Activated naive CD4-positive, alpha-beta T cell treated with anti-CD3 and anti-CD28 coated beads for 36 hours (primary cell): ENCODE results near the gene CLEC10A. TPM values are rescaled to one million over a fixed set of nuclear protein-coding genes. Genes with fewer than 3 reads are reported as not detected.
"Not testable (repeated sequence)": the region's sequence is repeated elsewhere in the genome, so short reads cannot be mapped to it uniquely, and the experiment has no call there.

Source experiments
- CTCF ChIA-PET: fragments of 350-600 bp; sonication (Branson Sonifier 250); formaldehyde crosslinking; loops from one replicate; lab custom pipeline; 2021; ENCODE audit warnings: antibody characterized with exemption; lab: Charles Lee
- DNase-seq: peaks from one replicate; pipeline ENCODE4 v3.0.0-alpha.2; 2020
- H3K27ac Mint-ChIP-seq: one replicate; pipeline ENCODE4 v1.8.0; 2021; ENCODE audit warnings: mild to moderate bottlenecking, mixed read lengths
- H3K27me3 Mint-ChIP-seq: one replicate; pipeline ENCODE4 v1.8.0; 2021; ENCODE audit warnings: low read depth, mixed read lengths
- H3K36me3 Mint-ChIP-seq: one replicate; pipeline ENCODE4 v1.8.0; 2021; ENCODE audit warnings: low read depth, mixed read lengths
- H3K4me1 Mint-ChIP-seq: one replicate; pipeline ENCODE4 v1.8.0; 2021; ENCODE audit warnings: low read depth, mixed read lengths
- H3K4me3 Mint-ChIP-seq: one replicate; pipeline ENCODE4 v1.8.0; 2021; ENCODE audit warnings: mild to moderate bottlenecking, moderate library complexity, mixed read lengths
- H3K9me3 Mint-ChIP-seq: one replicate; pipeline ENCODE4 v1.8.0; 2021; ENCODE audit warnings: mixed read lengths
- intact Hi-C: fragments of 100-400 bp; cut with micrococcal nuclease; formaldehyde crosslinking; loops from one replicate; pipeline ENCODE4 v1.15.1; 2023
- total RNA-seq, 2 experiments: library from RNA; stranded (reverse); gene quantifications; one replicate each; pipeline ENCODE4 v1.2.3, GENCODE V29; 2021

CLEC10A gene
- total RNA-seq, 2 experiments from 2014 or later = not detected

DNA sequence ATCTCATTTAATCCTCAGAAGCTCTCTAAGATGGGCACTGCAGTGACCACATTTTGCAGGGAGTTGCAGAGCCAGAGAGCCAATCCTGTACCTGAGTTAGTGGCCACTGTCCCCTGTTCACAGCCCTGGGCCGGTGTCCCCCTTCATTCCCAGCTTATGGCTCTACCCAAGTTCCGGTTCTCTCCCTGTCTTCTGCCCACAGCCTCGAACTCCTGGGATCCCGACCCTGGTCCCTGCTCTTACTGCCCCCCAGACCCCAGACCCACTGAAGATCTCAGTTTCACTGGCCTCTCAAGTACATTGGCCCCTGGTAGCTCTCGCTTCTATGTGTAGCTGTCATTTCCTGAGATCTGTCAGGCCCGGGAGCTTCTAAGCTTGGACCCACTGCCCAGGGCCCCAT lies 22.4 kb upstream of the CLEC10A start:
- Mint-ChIP-seq H3K4me1 (no peaks in the 10 kb centered on the region), H3K36me3 (no peaks in the 10 kb centered on the region), H3K27me3 (no peaks in the 10 kb centered on the region), H3K27ac (no peak overlapping the region), H3K9me3 (no peaks in the 10 kb centered on the region), H3K4me3 (no peak overlapping the region)
- no peak for DNase-seq
- CTCF ChIA-PET = interaction anchor here (0.7 to 1.3 kb wide), 2 partner anchors 50 to 1833 kb away, joined by 3 read pairs; no protein-coding TSS in a partner anchor
- intact Hi-C loops = no loop called here

DNA sequence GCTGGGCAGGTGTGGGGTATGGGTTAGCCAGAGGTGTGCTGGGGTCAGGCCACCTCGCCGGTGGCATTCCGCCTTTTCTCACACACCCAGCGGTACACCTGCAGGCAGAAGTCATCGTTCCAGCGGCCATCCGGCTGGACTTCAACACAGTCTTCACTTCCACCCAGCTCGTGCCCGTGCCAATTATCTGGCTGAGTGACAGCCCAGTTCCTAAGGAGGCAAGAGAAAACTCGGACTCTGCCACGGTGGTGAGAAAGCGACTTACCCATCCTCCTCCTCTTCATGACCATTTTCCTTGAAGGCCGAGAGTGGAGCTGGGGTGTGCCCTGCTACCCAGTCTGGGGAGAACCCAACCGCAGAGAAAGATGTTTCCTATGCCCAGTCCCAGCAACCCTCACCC lies 21.5 kb upstream of the CLEC10A start:
- Mint-ChIP-seq H3K36me3 (no peaks in the 10 kb centered on the region), H3K9me3 (no peaks in the 10 kb centered on the region), H3K4me3 (no peak overlapping the region), H3K27me3 (no peaks in the 10 kb centered on the region), H3K27ac (no peak overlapping the region), H3K4me1 (no peaks in the 10 kb centered on the region)
- intact Hi-C loops = no loop called here
- CTCF ChIA-PET = interaction anchor here (1.3 kb wide), 1 partner anchor 49 kb away, joined by 3 read pairs; no protein-coding TSS in a partner anchor
- DNase-seq = no peak

DNA sequence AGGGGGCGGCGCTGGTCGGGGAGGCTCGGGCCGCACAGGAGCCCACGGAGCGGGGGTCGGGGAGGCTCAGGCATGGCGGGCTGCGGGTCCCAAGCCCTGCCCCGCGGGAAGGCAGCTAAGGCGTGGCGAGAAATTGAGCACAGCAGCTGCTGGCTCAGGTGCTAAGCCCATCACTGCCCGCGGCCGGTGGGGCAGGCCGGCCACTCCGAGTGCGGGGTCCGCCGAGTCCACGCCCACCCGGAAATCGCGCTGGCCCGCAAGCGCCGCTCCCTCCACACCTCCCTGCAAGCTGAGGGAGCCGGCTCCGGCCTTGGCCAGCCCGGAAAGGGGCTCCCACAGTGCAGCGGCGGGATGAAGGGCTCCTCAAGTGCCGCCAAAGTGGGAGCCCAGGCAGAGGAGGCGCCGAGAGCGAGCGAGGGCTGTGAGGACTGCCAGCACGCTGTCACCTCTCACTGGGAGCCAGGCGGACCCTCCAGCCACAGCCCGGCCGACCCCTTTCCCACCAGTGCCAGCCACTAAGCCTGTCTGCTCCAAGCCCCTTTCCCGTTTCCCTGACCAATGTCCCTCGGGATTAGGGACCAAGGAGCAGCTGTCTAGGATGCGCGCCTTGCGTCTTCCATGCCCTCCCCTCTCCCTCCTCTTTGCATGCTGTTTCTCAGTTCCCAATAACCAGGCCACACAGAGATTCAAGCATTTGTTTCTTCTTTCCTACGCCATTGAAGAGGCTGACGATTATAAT lies 20.8 kb upstream of the CLEC10A start:
- H3K4me3 Mint-ChIP-seq, H3K27me3 Mint-ChIP-seq, H3K4me1 Mint-ChIP-seq, H3K36me3 Mint-ChIP-seq, CTCF ChIA-PET, intact Hi-C loops, DNase-seq, H3K9me3 Mint-ChIP-seq, H3K27ac Mint-ChIP-seq: not testable (repeated sequence)

DNA sequence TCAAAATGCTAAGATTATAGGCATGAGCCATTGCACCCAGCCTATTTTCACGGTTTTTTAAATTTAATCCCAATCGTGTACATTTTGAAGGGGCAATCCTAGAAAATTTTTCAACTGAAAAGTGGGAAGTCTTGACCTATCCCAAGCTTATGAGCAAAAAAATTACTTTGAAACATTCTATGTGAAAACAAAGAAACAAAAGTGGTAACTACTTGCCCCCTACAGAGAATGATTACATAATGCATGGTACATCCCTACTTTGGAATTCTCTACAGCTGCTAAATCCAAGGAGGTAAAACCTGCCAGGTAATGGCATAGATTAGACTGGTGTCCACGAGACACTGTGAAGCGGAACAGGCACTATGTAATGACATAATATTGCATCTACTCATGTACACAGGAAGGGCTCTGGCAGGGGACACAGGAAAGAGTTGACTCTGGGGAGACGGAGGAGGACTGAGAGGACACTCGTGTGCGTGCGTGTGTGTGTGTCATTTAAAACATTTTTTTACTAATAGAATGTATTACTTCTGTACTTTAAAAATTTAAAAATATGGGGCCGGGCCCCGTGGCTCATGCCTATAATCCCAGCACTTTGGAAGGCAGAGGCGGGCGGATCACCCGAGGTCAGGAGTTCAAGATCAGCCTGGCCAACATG lies 18.9 kb upstream of the CLEC10A start:
- no peaks in the 10 kb centered on the region for H3K36me3 Mint-ChIP-seq
- H3K27me3 Mint-ChIP-seq = no peaks in the 10 kb centered on the region
- no peak overlapping the region for H3K4me3 Mint-ChIP-seq
- no peaks in the 10 kb centered on the region for H3K9me3 Mint-ChIP-seq
- H3K27ac Mint-ChIP-seq = no peak overlapping the region
- H3K4me1 Mint-ChIP-seq = peaks cover 3% of the 10 kb centered on the region
- CTCF ChIA-PET = interaction anchor here (0.7 to 1.2 kb wide), 2 partner anchors 10 to 24 kb away, joined by 3 read pairs; no protein-coding TSS in a partner anchor
- DNase-seq = no peak
- intact Hi-C loops = no loop called here

DNA sequence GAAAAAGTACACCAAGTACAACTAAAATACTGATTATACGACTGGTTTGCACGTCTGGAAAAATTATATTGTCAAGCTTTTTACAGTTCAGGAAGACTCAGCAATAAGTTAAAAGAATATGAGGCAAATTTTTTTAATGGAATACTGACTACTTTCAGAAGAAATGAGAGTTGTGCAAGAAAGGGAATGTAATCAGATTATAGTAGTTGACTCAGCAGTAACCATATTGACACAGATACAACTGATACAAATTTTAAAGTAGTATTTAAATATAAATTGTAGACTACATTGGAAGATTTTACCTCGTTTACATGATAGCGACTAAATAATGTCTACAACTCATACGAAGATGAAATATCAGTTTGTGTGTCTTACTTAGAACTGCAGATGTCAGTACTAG lies 17.9 kb upstream of the CLEC10A start:
- intact Hi-C loops = no loop called here
- H3K27me3 Mint-ChIP-seq = no peaks in the 10 kb centered on the region
- H3K4me3 Mint-ChIP-seq = no peak overlapping the region
- H3K4me1 Mint-ChIP-seq = peaks cover 3% of the 10 kb centered on the region
- no peaks in the 10 kb centered on the region for H3K9me3 Mint-ChIP-seq
- CTCF ChIA-PET = interaction anchor here (1.2 kb wide), 1 partner anchor 11 kb away, joined by 3 read pairs; no protein-coding TSS in a partner anchor
- DNase-seq = no peak
- H3K27ac Mint-ChIP-seq = no peak overlapping the region
- H3K36me3 Mint-ChIP-seq = no peaks in the 10 kb centered on the region

DNA sequence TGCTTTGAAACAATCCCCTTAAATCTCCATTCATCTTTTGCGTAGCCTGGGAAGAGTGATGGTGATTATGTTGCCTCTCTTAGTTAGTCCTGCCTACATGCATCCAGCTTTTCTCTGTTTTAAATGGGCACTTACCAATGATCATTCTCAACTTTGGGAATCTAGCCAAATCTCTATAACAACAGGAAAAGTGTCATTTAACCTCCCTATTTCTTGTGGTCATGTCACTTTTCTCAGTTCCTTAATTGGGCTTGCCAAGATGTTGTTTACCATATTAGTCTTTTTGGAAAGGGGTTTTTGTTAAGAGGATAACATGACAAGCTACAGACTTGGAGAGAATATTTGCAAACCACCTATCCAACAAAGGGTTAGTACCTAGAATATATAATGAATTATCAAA lies 15.6 kb upstream of the CLEC10A start:
- intact Hi-C loops = no loop called here
- no peak overlapping the region for H3K4me3 Mint-ChIP-seq
- no peak for DNase-seq
- no peaks in the 10 kb centered on the region for H3K27me3 Mint-ChIP-seq
- no peaks in the 10 kb centered on the region for H3K36me3 Mint-ChIP-seq
- H3K9me3 Mint-ChIP-seq = no peaks in the 10 kb centered on the region
- peaks cover 3% of the 10 kb centered on the region for H3K4me1 Mint-ChIP-seq
- no peak overlapping the region for H3K27ac Mint-ChIP-seq
- CTCF ChIA-PET = no interaction called here

DNA sequence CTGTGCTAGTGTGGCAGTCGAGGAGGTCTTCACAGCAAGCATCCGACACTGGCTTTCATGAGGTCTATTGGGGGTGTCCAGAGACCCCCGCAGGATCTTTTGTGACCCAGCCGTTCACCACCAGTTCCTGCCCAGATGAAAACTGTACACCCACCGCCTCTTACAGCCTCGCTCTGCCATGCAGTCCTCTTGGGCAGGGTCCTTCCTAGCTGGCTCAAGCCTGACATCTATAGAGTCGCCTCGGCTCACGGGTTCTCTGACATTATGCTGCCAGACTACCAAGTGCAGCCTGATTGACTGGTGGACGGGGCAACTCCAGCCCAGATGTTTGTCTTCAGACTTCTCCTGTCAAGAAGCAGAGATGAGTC lies 14.6 kb upstream of the CLEC10A start:
- Mint-ChIP-seq H3K4me3 (no peak overlapping the region), H3K4me1 (peaks cover 3% of the 10 kb centered on the region), H3K9me3 (no peaks in the 10 kb centered on the region), H3K36me3 (no peaks in the 10 kb centered on the region), H3K27me3 (no peaks in the 10 kb centered on the region), H3K27ac (no peak overlapping the region)
- CTCF ChIA-PET = no interaction called here
- intact Hi-C loops = no loop called here
- DNase-seq = no peak

DNA sequence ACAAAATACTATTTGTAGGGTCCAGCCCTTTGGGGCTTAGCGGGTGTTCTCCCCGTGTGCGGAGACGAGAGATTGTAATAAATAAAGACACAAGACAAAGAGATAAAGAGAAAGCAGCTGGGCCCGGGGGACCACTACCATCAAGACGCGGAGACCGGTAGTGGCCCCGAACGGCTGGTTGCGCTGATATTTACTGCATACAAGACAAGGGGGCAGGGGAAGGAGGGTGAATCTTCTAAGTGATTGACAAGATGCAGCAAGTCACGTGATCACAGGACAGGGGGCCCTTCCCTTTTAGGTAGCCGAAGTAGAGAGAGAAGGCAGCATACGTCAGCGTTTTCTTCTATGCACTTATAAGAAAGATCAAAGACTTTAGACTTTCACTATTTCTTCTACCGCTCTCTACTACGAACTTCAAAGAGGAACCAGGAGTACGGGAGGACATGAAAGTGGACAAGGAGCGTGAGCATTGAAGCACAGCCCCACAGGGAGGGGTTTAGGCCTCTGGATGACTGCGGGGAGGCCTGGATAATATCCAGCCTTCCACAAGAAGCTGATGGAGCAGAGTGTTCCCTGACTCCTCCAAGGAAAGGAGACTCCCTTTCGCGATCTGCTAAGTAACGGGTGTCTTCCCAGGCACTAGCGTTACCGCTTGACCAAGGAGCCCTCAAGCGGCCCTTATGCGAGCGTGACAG lies 11.4 kb upstream of the CLEC10A start:
- H3K27ac Mint-ChIP-seq, DNase-seq, H3K27me3 Mint-ChIP-seq, intact Hi-C loops, H3K4me3 Mint-ChIP-seq, H3K9me3 Mint-ChIP-seq, H3K36me3 Mint-ChIP-seq, H3K4me1 Mint-ChIP-seq: not testable (repeated sequence)
- CTCF ChIA-PET = interaction anchor here (1.2 kb wide), 1 partner anchor 46 kb away, joined by 4 read pairs; no protein-coding TSS in a partner anchor

DNA sequence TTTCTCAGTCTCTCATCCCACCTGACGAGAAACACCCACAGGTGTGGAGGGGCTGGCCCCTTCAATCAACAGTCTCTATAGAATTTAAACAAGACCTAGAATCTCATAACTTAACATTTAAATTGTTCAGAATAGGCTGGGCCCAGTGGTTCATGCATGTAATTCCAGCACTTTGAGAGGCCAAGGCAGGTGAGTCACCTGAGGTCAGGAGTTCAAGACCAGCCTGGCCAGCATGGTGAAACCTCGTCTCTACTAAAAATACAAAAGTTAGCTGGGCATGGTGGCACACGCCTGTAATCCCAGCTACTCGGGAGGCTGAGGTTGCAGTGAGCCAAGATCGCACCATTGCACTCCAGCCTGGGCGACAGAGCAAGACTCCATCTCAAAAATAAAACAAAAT lies 9.5 kb upstream of the CLEC10A start:
- H3K27me3 Mint-ChIP-seq, intact Hi-C loops, CTCF ChIA-PET, DNase-seq, H3K36me3 Mint-ChIP-seq, H3K9me3 Mint-ChIP-seq, H3K4me3 Mint-ChIP-seq, H3K27ac Mint-ChIP-seq, H3K4me1 Mint-ChIP-seq: not testable (repeated sequence)

DNA sequence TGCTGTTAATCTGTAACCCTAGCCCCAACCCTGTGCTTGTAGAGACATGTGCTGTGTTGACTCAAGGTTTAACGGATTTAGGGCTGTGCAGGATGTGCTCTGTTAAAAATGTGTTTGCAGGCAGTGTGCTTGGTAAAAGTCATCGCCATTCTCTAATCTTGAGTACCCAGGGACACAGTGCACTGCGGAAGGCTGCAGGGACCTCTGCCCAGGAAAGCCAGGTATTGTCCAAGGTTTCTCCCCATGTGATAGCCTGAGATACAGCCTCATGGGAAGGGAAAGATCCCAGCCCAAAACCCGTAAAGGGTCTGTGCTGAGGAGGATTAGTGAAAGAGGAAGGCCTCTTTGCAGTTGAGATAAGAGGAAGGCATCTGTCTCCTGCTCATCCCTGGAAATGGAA lies 8.4 kb upstream of the CLEC10A start:
- CTCF ChIA-PET, DNase-seq, H3K27ac Mint-ChIP-seq, intact Hi-C loops, H3K36me3 Mint-ChIP-seq, H3K4me3 Mint-ChIP-seq, H3K9me3 Mint-ChIP-seq, H3K27me3 Mint-ChIP-seq: not testable (repeated sequence)
- peaks cover 10% of the 10 kb centered on the region for H3K4me1 Mint-ChIP-seq

DNA sequence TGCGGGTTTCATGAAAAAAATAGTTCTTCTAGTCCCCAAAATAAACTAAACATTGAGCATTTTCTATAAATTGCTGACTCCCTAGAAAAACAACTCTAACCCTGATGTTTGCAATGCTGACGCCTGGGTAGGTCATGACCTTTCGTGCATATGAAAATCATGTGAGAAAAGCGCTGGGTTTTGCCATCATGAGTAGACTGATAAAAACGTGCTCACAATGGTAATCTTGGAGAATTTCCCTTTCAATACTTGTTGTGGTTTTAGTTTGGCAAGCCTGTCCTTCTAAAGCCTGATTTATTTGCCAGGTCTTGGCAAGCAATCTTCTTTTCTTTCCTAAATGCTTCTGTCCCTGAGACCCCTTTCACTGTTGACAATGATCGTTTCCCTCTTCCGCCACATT lies 4.0 kb upstream of the CLEC10A start:
- Mint-ChIP-seq H3K27ac (no peak overlapping the region), H3K36me3 (no peaks in the 10 kb centered on the region), H3K27me3 (peaks cover 5% of the 10 kb centered on the region), H3K4me3 (no peak overlapping the region), H3K9me3 (no peaks in the 10 kb centered on the region), H3K4me1 (peaks cover 25% of the 10 kb centered on the region)
- CTCF ChIA-PET = no interaction called here
- intact Hi-C loops = no loop called here
- no peak for DNase-seq

DNA sequence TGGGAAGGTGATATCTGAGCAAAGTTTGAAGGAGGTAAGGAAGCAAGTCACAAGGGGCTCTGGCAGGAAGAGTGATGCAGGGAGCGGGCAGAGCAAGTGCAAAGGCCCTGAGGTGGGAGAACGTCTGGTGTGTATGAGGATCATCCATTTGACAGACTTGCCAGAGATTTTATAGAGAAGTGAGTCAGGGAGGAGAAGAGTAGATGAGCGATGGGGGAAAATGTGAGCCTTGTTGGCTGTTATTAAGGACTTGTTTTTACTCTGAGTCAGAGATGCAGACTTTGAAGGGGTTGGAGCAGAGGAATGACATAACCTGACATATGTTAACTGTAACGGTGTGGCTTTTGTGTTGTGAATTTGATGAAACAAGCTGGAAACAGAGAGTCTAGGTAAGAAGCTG lies 3.5 kb upstream of the CLEC10A start:
- H3K36me3 Mint-ChIP-seq = no peaks in the 10 kb centered on the region
- CTCF ChIA-PET = no interaction called here
- intact Hi-C loops = no loop called here
- no peaks in the 10 kb centered on the region for H3K9me3 Mint-ChIP-seq
- H3K4me1 Mint-ChIP-seq = peaks cover 25% of the 10 kb centered on the region
- H3K27me3 Mint-ChIP-seq = peaks cover 5% of the 10 kb centered on the region
- no peak for DNase-seq
- no peak overlapping the region for H3K27ac Mint-ChIP-seq
- no peak overlapping the region for H3K4me3 Mint-ChIP-seq
